HT-29 (cell line): ENCODE results near the gene TMPRSS11B. TPM values are rescaled to one million over a fixed set of nuclear protein-coding genes. Genes with fewer than 3 reads are reported as not detected.
"Not testable (repeated sequence)": the region's sequence is repeated elsewhere in the genome, so short reads cannot be mapped to it uniquely, and the experiment has no call there.

Source experiments
- DNase-seq: peaks from one replicate; pipeline ENCODE4 v3.0.0-alpha.2; 2015; ENCODE audit warnings: low spot score
- total RNA-seq: library from RNA; depleted of rRNA; stranded (reverse); fragments of >200 nt; shearing (Covaris generic); gene quantifications from 2 replicates; pipeline ENCODE4 v1.2.3, GENCODE V29; 2014; rRNA removed

Gene TMPRSS11B, protein sequence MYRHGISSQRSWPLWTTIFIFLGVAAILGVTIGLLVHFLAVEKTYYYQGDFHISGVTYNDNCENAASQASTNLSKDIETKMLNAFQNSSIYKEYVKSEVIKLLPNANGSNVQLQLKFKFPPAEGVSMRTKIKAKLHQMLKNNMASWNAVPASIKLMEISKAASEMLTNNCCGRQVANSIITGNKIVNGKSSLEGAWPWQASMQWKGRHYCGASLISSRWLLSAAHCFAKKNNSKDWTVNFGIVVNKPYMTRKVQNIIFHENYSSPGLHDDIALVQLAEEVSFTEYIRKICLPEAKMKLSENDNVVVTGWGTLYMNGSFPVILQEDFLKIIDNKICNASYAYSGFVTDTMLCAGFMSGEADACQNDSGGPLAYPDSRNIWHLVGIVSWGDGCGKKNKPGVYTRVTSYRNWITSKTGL
- total RNA-seq: not detected in 2 replicates

DNA sequence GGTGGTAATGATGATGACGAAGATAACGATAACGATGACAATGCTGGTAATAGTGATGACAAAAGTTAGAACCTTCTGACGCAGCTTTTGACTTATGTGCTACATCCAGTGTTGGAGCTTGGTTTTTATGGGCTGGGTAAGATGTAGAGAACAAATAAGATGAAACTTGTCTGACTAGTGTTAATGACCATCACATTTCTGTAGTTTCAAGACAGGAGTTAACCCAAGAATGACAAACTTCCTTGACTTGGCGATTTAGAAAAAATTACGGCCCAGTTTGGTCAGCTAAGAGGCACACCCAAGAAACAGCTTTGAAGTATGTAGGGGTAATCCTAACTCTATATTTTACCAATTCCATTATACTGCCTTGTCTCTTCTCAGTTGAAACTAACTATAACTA is at the start of gene TMPRSS11B:
TMPRSS11B (minus strand) TSS at position 101 of the 400 bp plus-strand sequence. CDS start 136 bp downstream, outside the sequence.
- DNase-seq: no peak

DNA sequence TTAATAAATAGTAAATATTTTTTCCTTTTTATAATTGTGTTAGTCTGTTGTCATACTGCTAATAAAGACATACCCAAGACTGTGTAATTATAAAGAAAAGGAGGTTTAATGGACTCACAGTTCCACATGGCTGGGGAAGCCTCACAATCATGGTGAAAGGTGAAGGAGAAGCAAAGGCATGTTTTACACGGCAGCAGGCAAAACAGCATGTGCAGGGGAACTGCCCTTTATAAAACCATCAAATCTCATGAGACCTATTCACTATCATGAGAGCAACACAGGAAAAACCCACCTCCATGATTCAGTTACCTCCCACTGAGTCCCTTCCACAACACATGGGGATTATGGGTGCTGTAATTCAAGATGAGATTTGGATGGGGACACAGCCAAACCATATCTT is 45.8 kb upstream of the TMPRSS11B start:
- DNase-seq: no peak

DNA sequence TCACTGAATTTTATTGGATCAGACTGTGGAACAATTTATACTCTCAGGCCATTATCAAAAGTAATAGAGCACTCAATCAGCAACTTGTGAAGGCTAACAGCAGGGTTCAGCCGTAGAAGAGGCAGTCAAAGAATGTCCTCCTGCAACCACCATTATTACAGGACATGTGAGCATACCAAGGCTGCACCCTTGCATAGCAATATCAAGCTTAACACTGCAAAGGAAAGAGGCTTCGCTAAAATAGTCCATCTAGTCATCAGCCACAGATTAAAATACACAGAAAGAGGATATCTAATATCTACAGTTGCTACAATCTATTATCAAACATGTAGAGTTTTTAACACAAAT is 42.9 kb upstream of the TMPRSS11B start:
- DNase-seq: no peak

DNA sequence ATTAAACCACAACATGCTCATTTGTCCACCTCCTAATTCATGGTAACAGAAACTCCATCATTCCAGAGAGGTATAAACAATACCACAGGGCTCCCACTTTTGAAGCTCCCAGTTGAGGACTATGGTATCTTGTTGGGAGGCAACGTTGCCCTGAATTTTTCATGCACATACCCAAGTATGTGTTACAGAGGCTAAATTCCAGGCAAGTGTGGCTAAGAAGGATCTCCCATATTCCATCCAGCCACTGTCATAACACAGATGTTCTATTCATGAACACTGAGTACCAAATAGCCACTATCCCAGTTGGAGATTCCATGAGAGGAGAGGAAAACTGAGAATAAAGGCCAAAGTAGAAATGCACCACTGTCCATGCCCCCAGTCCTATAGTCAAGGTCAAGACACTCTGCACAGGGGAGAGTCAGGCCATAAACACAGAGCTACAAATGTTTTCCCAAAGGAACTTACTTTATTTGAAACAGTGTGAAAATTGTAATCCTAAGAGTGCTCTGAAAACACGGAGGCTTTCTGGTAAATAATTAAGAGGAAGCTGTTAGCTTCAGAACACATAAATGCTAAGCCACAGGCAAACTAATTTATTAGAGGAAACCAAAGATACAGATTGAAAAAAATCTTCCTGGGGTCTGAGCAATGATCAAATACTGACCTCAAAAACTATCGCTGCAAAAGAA is 42.4 kb upstream of the TMPRSS11B start:
- DNase-seq: no peak

DNA sequence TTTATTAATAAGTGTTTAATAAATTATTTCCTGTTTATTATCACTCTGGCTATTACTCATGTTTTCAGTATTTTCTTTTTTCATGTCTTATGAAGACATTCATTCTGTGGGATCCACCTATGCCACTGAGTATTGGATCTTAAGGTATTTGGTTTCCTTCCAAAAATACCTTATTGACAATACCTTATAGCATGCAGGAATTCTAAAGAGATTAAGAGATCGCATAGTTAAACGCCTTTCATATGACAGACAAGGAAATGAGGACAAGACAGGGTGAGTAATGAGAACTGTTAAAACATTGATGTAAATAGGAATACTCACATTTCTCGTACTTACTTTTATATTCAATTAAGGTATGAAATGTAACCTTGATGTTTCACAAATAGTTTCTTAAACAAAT is 38.2 kb upstream of the TMPRSS11B start:
- no peak for DNase-seq

DNA sequence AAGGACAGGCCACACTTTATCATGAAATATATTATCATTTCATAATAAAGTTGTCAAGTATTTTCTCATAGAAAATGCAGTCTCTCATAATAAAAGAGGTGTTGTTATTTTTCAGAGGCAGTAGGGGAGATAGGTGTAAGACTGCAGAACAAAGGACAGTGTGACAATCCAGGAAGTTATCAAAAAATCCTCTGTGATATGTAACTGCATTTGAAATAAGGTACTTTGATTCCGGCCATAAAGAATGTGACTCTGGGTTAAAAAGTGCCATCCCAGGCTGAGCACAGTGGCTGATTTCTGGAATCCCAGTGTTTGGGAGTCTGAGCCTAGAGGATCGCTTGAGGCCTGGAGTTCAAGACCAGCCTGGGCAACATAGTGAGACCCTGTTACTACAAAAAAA is 37.6 kb upstream of the TMPRSS11B start:
- no peak for DNase-seq

DNA sequence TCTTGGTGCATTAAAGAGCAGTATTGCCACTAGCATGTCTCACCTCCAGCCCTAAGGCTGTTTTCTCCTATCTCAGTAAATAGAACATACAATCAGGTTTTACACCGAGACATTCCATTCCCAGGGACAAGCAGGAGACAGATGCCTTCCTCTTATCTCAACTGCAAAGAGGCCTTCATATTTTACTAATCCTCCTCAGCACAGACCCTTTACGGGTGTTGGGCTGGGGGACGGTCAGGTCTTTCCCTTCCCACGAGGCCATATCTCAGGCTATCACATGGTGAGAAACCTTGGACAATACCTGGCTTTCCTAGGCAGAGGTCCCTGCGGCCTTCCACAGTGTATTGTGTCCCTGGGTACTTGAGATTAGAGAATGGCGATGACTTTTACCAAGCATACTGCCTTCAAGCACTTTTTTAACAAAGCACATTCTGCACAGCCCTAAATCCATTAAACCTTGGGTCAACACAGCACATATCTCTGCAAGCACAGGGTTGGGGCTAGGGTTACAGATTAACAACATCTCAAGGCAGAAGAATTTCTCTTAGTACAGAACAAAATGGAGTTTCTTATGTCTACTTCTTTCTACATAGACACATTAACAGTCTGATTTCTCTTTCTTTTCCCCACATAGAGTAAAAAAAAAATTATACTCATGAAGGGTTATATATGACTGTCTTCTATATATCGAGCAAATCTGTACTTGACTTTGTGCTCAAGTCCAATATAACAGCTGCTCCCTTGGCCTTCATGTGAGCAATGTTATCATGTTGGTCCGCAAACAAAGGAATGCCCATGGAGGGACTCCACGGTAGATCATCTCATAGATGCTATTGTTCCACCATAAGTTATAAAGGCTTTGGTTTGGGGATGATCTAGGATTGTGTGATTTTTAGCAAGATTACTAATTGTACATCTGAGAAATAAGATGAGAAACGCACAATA is 36.6 kb upstream of the TMPRSS11B start:
- not testable (repeated sequence) for DNase-seq

DNA sequence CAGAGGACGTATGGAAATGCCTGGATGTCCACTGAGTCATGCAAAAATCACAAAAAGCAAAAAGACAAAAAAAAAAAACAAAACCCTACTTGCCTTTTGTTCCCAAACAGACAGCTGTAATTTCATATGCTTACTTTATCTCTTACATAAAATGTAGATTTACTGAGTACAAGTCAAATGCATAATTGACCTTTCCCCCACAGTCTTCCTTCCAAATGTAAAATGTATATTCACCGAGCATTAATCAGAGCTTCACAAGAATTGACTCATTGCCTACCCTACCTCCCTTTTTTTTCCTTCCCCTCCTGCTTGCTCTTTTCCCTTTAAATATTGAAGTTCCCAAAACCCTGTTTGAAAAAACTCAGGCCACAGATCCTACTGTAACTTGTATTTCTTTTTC is 32.5 kb upstream of the TMPRSS11B start:
- no peak for DNase-seq

DNA sequence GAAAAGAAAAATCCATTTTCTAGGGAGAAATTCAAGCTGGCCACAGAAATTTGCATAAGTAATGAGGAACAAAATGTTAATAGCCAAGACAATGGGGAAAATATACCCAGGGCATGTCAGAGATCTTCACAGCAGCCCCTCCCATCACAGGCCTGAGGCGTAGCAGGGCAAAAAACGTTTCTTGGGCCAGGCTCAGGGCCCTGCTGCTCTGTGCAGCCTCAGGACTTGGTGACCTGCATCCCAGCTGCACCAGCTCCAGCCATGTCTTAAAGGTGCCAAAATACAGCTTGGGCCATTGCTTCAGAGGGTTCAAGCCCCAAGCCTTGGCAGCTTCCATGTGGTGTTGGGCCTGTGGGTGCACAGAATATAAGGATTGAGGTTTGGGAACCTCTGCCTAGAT is 32.1 kb upstream of the TMPRSS11B start:
- DNase-seq: no peak

DNA sequence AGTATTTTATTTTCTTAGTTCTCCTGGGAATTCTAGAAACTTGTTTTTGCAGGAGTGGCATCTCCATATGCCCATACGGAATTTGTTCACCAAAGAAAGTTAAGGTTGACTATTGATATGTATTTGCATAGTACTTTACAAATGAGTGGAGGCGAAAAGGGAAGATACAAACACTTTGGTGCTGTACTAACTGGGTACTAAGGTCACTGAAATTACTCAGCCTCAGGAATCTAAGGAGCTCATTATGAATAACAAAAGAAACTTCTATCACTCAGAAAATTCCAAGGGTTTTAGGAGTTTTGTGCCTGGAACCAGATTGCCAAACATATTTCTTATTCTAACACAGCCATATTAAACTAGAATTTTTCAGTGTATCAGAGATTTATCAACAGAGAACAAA is 27.4 kb upstream of the TMPRSS11B start:
- no peak for DNase-seq

DNA sequence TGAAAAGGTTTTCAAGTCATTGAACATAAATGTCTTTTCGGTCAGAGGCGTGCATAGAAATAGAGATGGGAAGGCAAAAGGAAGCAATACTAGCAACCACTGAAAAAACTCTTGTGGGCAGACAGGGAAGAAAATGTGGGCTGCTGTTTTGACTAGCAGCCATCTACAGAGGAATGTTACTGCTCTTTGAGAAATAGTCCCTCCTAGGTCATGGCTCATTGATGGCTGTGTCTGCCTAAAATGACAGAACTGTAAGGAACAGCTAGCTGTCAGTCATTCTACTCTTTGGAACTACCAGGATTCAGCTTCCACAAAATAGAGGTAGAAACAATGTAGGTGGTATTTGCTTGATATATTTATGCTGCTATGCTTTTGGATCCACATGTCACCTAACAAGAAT is 26.9 kb upstream of the TMPRSS11B start:
- DNase-seq: no peak

DNA sequence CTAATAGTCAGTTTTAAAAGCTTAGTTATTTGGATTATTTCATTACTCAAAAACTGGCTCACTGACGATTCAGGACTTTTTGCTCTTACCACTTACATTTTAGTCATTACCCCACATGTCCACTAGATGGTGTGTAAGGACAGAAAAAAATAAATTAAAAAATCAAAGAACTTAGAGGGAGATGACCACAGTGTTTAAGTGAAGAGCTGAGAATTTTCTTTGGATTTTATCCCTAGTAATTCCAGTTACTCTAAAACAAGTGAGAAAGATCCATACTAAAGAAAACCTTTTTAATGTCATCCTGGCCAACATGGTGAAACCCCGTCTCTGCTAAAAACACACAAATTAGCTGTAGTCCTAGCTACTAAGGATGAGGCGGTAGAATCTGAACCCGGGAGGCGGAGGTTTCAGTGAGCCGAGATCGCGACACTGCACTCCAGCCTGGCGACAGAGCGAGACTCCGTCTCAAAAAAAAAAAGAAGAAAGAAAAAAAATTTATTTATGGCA is 26.4 kb upstream of the TMPRSS11B start:
- peak; percentile 61 for DNase-seq

DNA sequence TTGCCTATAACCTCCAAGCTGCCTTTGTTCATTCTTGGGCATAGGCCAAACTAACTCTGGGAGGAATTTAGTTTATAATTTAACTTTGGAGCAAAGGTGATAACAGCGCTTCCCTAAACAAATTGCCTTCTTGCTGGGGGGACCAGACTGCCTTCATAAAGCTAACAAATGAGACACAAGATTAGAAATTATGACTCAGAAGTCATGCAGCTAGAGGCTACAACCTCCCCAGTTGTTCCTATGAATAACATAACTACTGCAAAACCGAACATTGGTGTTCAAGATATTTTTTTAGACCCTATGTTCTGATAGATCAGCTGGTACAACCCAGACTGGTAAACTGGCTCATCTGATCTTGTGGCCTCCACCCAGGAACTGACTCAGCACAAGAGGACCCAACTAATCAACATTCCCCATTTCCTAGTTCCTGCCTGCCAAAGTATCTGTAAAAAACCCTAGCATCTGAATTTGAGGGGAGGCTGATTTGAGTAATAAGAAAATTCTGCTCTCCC is 22.0 kb upstream of the TMPRSS11B start:
- no peak for DNase-seq

DNA sequence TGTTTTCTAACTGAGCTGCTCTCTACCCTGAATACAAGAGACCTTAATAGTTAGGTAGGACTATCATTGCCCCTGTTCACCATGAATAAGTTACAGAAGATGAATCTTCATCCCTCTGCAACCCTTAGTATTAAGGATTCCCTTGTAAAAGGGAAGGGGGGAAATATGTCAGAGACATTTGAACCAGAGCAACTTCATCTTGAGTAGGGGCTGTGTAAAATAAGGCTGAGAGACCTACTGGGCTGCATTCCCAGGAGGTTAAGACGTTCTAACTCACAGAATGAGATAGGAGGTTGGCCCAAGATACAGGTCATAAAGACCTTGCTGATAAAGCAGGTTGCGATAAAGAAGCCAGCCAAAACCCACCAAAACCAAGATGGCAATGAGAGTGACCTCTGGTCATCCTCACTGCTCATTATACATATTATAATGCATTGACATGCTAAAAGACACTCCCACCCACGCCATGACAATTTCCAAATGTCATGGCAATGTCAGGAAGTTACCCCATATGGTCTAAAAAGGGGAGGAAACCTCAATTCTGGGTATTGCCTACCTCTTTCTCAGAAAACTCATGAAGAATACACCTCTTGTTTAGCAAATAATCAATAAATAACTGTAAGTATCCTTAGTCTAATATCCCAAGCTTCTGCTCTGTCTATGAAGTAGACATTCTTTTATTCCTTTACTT is 19.5 kb upstream of the TMPRSS11B start:
- no peak for DNase-seq

DNA sequence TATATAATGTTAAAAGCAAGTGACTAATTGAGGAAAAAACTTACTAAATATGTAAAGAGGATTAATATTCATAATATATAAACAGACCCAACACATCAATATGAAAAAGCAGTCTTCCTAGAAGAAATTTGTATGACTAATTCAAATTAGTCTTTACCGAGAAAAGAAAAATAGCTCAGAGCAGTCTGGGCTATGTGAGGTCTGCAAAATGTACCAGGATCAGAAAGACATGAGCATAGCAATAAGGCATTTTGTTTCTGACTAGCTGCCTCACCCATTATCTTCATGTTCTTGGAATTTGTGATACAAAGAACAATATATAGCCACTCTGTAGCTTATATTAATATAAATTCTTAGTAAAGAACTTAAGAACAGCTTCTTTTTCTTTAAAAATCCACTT is 13.7 kb upstream of the TMPRSS11B start:
- DNase-seq: no peak

DNA sequence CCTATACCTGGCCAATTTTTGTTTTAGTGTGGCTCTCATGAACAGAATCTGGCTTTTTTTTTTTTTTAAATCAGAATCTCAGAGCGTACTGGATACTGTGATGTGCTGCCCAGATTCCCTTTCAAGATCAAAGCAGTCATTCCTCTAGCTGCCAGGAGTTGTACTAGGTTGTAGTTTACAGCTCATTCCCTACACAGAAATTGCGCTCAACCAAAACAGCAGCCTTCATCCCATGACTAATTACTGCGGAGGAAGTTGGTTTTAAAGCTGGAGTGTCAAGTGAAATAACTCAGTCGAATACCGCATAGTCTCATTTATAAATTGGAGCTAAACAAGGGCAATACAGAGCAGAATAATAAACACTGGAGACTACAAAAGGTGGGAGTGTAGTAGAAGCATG is 12.2 kb upstream of the TMPRSS11B start:
- no peak for DNase-seq

DNA sequence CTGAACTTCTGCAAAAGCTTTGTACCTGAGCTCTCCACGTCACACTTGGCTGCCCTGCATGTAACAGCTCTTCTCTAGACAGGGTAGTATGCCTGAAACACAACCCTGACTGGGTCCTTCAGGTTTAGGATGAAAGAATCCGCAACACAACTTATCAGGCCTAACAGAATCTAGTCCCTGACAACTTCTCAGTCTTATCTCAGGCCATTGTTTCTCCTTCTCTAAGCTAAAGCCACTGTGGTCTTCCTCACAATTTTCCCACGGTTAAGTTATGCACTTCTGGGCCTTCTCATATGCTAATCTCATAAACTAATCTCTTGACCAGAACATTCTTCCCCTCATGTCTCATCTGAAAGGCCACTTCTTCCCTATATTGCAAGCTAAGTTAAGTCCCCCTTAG is 10.8 kb upstream of the TMPRSS11B start:
- no peak for DNase-seq

DNA sequence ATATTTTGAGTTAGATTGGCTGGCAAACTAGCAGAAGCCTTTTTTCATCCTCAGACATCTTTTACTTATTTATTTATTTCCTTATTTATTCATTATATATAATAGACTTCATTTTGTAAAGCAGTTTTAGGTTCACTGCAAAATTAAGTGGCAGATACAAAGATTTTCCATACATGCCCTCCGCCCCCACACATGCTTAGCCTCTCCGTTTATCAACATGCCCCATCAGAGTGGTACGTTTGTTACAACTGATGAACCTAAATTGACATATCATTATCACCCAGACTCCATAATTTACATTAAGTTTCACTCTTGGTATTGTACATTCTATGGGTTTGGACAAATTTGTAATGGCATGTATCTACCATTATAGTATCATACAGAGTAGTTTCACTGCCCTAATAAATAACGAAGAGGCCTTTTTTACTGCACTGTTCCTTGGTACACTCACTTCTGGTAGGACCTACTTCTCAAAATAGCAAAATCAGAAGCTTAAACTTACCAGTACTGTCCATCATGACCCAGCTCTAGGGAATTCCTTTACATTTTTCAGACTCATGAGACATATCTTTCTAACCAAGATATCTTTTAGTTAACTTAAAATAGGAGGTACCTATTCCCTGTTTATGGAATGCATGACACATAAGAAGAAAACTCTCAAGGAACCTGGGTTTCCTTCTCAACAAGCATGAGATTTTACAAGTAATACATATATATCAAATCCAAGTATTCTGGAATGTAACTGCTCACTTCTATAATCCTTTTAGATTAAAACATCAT is 4.8 kb upstream of the TMPRSS11B start:
- DNase-seq: no peak

DNA sequence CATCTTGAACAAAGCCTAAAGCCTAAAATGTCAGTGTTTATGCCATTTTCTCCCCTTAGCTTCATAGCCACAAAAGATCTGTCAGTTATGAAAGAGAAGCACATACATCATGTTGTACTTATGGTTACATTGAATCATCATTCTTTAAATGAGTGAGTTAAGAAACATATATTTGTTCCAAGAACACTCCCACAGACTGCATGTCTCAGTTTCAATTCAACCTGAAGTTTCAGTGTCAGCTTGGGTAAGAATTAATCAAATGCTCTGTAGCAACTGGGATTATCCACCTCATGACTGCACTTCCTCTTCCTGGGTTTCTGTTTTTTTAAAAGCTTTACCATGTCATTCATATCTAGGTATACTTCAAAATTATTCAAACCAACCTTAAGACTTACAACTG is 3.9 kb upstream of the TMPRSS11B start:
- DNase-seq: no peak

DNA sequence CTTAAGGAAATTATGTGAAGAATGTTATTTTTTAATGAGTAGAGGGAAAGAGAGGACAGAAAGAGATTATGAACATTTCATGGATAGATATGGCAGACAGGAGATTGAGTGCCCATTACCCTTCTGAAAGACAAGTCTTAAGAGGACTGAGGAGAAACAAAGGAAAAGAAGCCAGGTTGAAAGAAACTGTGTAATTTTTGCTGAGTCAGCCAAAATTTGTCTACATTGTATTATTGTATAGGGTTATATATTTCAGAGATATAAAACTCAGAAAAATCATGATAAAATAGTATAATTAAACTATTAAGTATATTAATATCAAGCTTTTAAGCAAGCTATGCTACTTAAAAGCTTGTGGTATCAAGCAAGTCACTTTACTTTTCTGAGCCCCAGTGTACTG is 4.9 kb downstream of the TMPRSS11B start:
- DNase-seq: no peak
